HepG2 (cell line): Measurements from ENCODE around the gene TDG. TPM values are rescaled to one million over a fixed set of nuclear protein-coding genes. Genes with fewer than 3 reads are reported as not detected.

Source experiments
- HNRNPUL1 ChIP-seq: fragments of 200-400 bp; formaldehyde crosslinking; IDR thresholded peaks from 2 replicates; pipeline ENCODE4 v1.6.1; 2017; ENCODE audit warnings: low read depth, mild to moderate bottlenecking, low read length, moderate library complexity
- HOXA3 ChIP-seq: sonication (generic); formaldehyde crosslinking; IDR thresholded peaks from 2 replicates; pipeline ENCODE4 v1.5.0; 2020; ENCODE audit warnings: missing genetic modification reagents
- KLF6 ChIP-seq: IDR thresholded peaks from 2 replicates; pipeline ENCODE4 v1.8.0; 2016; ENCODE audit warnings: missing biosample characterization, missing genetic modification reagents
- NBN ChIP-seq: fragments of 450-650 bp; conservative IDR thresholded peaks from 2 replicates; pipeline ENCODE4 v1.6.1; 2017
- NR2F1 ChIP-seq, 2 experiments: fragments of 450-650 bp in 1 of 2; formaldehyde crosslinking in 1 of 2; IDR thresholded peaks; 2 replicates each; pipeline versions ENCODE4 v1.5.0 to v1.6.1; 2016 to 2020; ENCODE audit warnings: mild to moderate bottlenecking in 1 of 2, missing compliant biosample characterization in 1 of 2, missing genetic modification reagents in 1 of 2, moderate library complexity in 1 of 2
- PTBP1 ChIP-seq: fragments of 200-400 bp; formaldehyde crosslinking; IDR thresholded peaks from 2 replicates; pipeline ENCODE4 v1.6.1; 2018; ENCODE audit warnings: low read length, low read depth; ENCODE audit not compliant: poor library complexity, severe bottlenecking
- SIN3A ChIP-seq: IDR thresholded peaks from 2 replicates; pipeline ENCODE4 v1.6.1; 2011; ENCODE audit warnings: low read depth, mild to moderate bottlenecking, control low read depth, low read length, borderline replicate concordance
- TBX3 ChIP-seq: fragments of 450-650 bp; IDR thresholded peaks from 2 replicates; pipeline ENCODE4 v1.6.1; 2017; ENCODE audit warnings: antibody characterized with exemption, mild to moderate bottlenecking, inconsistent platforms, borderline replicate concordance
- ZNF12 ChIP-seq: sonication (generic); formaldehyde crosslinking; IDR thresholded peaks from 2 replicates; pipeline ENCODE4 v1.5.0; 2020; ENCODE audit warnings: missing genetic modification reagents
- ZNF44 ChIP-seq: sonication (generic); formaldehyde crosslinking; IDR thresholded peaks from 2 replicates; pipeline ENCODE4 v1.5.1; 2020; ENCODE audit warnings: mild to moderate bottlenecking, missing genetic modification reagents
- ZNF496 ChIP-seq: sonication (generic); formaldehyde crosslinking; IDR thresholded peaks from 2 replicates; pipeline ENCODE4 v1.8.1; 2023; ENCODE audit warnings: mild to moderate bottlenecking, moderate library complexity, missing genetic modification reagents; ENCODE audit not compliant: insufficient replicate concordance
- ZNF510 ChIP-seq: sonication (generic); formaldehyde crosslinking; IDR thresholded peaks from 2 replicates; pipeline ENCODE4 v1.4.0; 2020; ENCODE audit warnings: low read depth, mild to moderate bottlenecking, missing genetic modification reagents
- ZNF543 ChIP-seq: sonication (generic); formaldehyde crosslinking; IDR thresholded peaks from 2 replicates; pipeline ENCODE4 v1.4.0; 2020; ENCODE audit warnings: mild to moderate bottlenecking, missing genetic modification reagents
- ZNF687 ChIP-seq: sonication (generic); formaldehyde crosslinking; IDR thresholded peaks from 2 replicates; pipeline ENCODE4 v1.5.1; 2020; ENCODE audit warnings: mild to moderate bottlenecking, missing genetic modification reagents, moderate library complexity
- ZNF7 ChIP-seq: IDR thresholded peaks from 2 replicates; pipeline ENCODE4 v1.6.1; 2016; ENCODE audit warnings: missing biosample characterization, missing genetic modification reagents
- ZNF724P ChIP-seq: sonication (generic); formaldehyde crosslinking; IDR thresholded peaks from 2 replicates; pipeline ENCODE4 v1.8.0; 2022; ENCODE audit warnings: missing genetic modification reagents, borderline replicate concordance
- ZSCAN9 ChIP-seq: IDR thresholded peaks from 2 replicates; pipeline ENCODE4 v1.6.1; 2016; ENCODE audit warnings: borderline replicate concordance
- polyA plus RNA-seq, 8 experiments: library from polyadenylated mRNA; depleted of rRNA in 3 of 8; stranded (reverse) in 7 of 8; unstranded in 1 of 8; fragments of >200 nt; fragmentation: Illumina TruSeq in 4 of 8; extraction: Trizol in 4 of 8; gene quantifications; 2 replicates each; pipeline versions ENCODE4 v1.2.1 to v1.2.3, GENCODE V29; 2011 to 2016; ENCODE audit warnings: low read depth in 4 of 8, missing spikeins in 1 of 8, mixed read lengths in 1 of 8; ENCODE audit not compliant: insufficient read depth in 1 of 8
- total RNA-seq, 5 experiments: library from RNA; depleted of rRNA; stranded (reverse); fragments of >200 nt; fragmentation: Illumina TruSeq; extraction: Trizol; gene quantifications; 2 replicates each; pipeline ENCODE4 v1.2.3, GENCODE V29; 2016; ENCODE audit warnings: low read depth in 1 of 5
- TF ChIP-seq, protein P1 (sequence below): sonication (generic); formaldehyde crosslinking; conservative IDR thresholded peaks from 2 replicates; pipeline ENCODE4 v1.4.0; 2020; ENCODE audit warnings: mild to moderate bottlenecking, missing genetic modification reagents, moderate library complexity
- TF ChIP-seq, protein P2 (sequence below), 2 experiments: sonication (generic) in 1 of 2; formaldehyde crosslinking in 1 of 2; IDR thresholded peaks; 2 replicates each; pipeline versions ENCODE4 v1.5.1 to v1.6.1; 2011 to 2020; ENCODE audit warnings: borderline replicate concordance in 1 of 2, low read depth in 1 of 2, low read length in 1 of 2, mild to moderate bottlenecking in 1 of 2, missing genetic modification reagents in 1 of 2, moderate library complexity in 1 of 2

The TDG gene
- total and polyA plus RNA-seq, 2 of the 13 experiments (the other 11 are each of a cell fraction or from before 2014, with no cell fraction given): 14.2 to 19.5 TPM

DNA sequence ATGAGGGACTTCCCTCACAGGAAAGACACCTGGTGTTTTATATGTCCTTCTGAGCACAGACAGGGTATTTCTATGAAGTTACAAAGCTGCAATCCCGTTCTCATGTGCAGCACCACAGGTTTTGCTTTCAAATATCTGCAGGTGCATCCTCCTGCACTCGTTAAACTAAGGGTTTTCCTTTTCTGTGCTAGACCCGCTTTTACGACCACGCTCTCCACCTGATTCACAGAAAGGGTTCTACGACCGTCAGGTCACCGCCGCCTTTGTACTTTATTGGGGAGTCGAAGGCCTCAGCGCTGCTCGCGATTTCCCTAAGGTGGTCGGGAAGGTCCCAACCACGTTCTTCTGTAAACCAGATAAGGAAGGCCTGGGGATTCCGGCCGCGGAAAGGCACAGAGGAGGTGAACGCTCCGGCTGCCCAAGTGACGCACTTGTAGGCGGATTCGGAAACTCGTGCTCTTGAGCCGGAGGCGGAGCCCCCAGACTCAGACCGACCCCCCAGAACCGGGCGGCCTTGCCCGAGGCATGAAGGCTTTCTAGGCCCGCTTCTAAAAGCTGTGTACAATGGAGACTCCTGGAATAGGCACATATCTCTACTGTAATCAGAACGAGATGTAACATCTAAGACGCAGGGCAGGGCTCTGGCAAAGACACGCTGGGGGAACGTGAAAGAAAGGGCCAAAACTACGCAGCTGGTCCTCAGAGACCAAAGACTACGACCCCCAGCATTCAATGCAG, 36.5 kb upstream of the TDG start (continued):
- TF ChIP-seq ZNF724P (CRISPR knock-in tag) (peak; percentile 58; the same call in 1 of the 2 replicates), ZNF496 (CRISPR knock-in tag) (no peak), PTBP1 (no peak), KLF6 (no peak), HNRNPUL1 (no peak), NR2F1 (CRISPR knock-in tag; IDR thresholded peaks at IDR 0.05) (no peak), ZNF7 (no peak), NBN (no peak), ZNF12 (CRISPR knock-in tag) (no peak), ZNF510 (CRISPR knock-in tag) (peak; percentile 81), TBX3 (no peak), ZNF543 (no peak; the same call in 1 of the 2 replicates), HOXA3 (CRISPR knock-in tag) (no peak; the same call in 1 of the 2 replicates), ZSCAN9 (no peak), ZNF44 (CRISPR knock-in tag) (no peak), ZNF687 (peak; percentile 78), SIN3A (0 out of 2 replicates have a peak, but pooled peaks have one; percentile 21)
- TF ChIP-seq, protein P1, sequence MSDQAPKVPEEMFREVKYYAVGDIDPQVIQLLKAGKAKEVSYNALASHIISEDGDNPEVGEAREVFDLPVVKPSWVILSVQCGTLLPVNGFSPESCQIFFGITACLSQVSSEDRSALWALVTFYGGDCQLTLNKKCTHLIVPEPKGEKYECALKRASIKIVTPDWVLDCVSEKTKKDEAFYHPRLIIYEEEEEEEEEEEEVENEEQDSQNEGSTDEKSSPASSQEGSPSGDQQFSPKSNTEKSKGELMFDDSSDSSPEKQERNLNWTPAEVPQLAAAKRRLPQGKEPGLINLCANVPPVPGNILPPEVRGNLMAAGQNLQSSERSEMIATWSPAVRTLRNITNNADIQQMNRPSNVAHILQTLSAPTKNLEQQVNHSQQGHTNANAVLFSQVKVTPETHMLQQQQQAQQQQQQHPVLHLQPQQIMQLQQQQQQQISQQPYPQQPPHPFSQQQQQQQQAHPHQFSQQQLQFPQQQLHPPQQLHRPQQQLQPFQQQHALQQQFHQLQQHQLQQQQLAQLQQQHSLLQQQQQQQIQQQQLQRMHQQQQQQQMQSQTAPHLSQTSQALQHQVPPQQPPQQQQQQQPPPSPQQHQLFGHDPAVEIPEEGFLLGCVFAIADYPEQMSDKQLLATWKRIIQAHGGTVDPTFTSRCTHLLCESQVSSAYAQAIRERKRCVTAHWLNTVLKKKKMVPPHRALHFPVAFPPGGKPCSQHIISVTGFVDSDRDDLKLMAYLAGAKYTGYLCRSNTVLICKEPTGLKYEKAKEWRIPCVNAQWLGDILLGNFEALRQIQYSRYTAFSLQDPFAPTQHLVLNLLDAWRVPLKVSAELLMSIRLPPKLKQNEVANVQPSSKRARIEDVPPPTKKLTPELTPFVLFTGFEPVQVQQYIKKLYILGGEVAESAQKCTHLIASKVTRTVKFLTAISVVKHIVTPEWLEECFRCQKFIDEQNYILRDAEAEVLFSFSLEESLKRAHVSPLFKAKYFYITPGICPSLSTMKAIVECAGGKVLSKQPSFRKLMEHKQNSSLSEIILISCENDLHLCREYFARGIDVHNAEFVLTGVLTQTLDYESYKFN (CRISPR knock-in tag): peak; percentile 11; the same call in 1 of the 2 replicates
- TF ChIP-seq, protein P2, sequence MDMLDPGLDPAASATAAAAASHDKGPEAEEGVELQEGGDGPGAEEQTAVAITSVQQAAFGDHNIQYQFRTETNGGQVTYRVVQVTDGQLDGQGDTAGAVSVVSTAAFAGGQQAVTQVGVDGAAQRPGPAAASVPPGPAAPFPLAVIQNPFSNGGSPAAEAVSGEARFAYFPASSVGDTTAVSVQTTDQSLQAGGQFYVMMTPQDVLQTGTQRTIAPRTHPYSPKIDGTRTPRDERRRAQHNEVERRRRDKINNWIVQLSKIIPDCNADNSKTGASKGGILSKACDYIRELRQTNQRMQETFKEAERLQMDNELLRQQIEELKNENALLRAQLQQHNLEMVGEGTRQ (IDR thresholded peaks at IDR 0.05; ENCODE audit: low read depth, low read length): no peak
- TF ChIP-seq, protein P2 (CRISPR knock-in tag; IDR thresholded peaks at IDR 0.05; ENCODE audit: borderline replicate concordance): no peak
